Sigmoid colon (tissue), 4 donors: ENCODE data around the gene MRPS34.

Experiments used
- CTCF ChIP-seq, 4 experiments: fragments of 450-650 bp in 3 of 4; fragments of 200-600 bp in 1 of 4; IDR thresholded peaks; one replicate each; pipeline ENCODE4 v1.5.1; 2016 to 2019; ENCODE audit warnings: antibody characterized with exemption in 4 of 4, mild to moderate bottlenecking in 3 of 4, moderate library complexity in 2 of 4
- EP300 ChIP-seq, 4 donors: sonication (generic); formaldehyde crosslinking; IDR thresholded peaks; one replicate each; pipeline ENCODE4 v1.6.1; 2017; ENCODE audit warnings: antibody characterized with exemption in 4 of 4
- POLR2A ChIP-seq, 2 donors: fragments of 450-650 bp; IDR thresholded peaks; one replicate each; pipeline ENCODE4 v1.6.1; 2016; ENCODE audit warnings: antibody characterized with exemption in 2 of 2, mild to moderate bottlenecking in 2 of 2, moderate library complexity in 2 of 2
- POLR2AphosphoS5 ChIP-seq, 4 donors: sonication (generic); formaldehyde crosslinking; IDR thresholded peaks; one replicate each; pipeline ENCODE4 v1.6.1; 2017; ENCODE audit warnings: antibody characterized with exemption in 4 of 4

GRCh38 chr16:1764971-1765370 is 8.0 kb downstream of the MRPS34 start:
- TF ChIP-seq POLR2AphosphoS5 (IDR thresholded peaks at IDR 0.05) (no peak), CTCF (IDR thresholded peaks at IDR 0.05) (no peak), EP300 (IDR thresholded peaks at IDR 0.05) (no peak), POLR2A (IDR thresholded peaks at IDR 0.05) (no peak)
